ENCODE results near the gene WDR47. TPM values are rescaled to one million over a fixed set of nuclear protein-coding genes. Genes with fewer than 3 reads are reported as not detected.

Gene WDR47
- total RNA-seq, 4 donors from 2014 or later = 45.8 to 89.2 (median 52.9) TPM

- TF ChIP-seq EP300 (IDR thresholded peaks at IDR 0.05) = no peak
- TF ChIP-seq CTCF (IDR thresholded peaks at IDR 0.05) = no peak
- no peak for TF ChIP-seq POLR2A (IDR thresholded peaks at IDR 0.05)
- TF ChIP-seq POLR2AphosphoS5 (IDR thresholded peaks at IDR 0.05) = no peak
- Histone ChIP-seq H3K27me3 (no peaks in the 10 kb centered on the region), H3K4me1 (peaks cover 38% of the 10 kb centered on the region), H3K27ac (no peak overlapping the region), H3K36me3 (peaks cover 4% of the 10 kb centered on the region), H3K9me3 (no peaks in the 10 kb centered on the region), H3K4me3 (no peak overlapping the region)
- no peak for DNase-seq (ENCODE audit: low spot score in 2 of 2)
- WGBS = 89% methylated on average over 1 of the region's 1 CpG
Observed at GRCh38 chr1:109078317-109078716, 36.4 kb upstream of the WDR47 start.

- Histone ChIP-seq H3K4me1 (peaks cover 32% of the 10 kb centered on the region), H3K27me3 (no peaks in the 10 kb centered on the region), H3K27ac (peak within 1 kb of the TSS; percentile 91), H3K36me3 (peaks cover 4% of the 10 kb centered on the region), H3K4me3 (peak within 1 kb of the TSS; percentile 80), H3K9me3 (no peaks in the 10 kb centered on the region)
- whole genome bisulfite sequencing = 4% methylated on average over 36 of the region's 39 CpGs
- peak; percentile 96 for DNase-seq (ENCODE audit: low spot score in 2 of 2)
- TF ChIP-seq EP300 (IDR thresholded peaks at IDR 0.05) = no peak
- peak; percentile 46 to 93 for TF ChIP-seq POLR2A (IDR thresholded peaks at IDR 0.05)
- peak; percentile 80 to 99 (median 98) for TF ChIP-seq POLR2AphosphoS5 (IDR thresholded peaks at IDR 0.05)
- peak; percentile 26 to 29 for TF ChIP-seq CTCF (IDR thresholded peaks at IDR 0.05)
Observed at GRCh38 chr1:109075531-109076490, 33.9 kb upstream of the WDR47 start, which contains the start of gene TAF13. TAF13 (minus strand) TSS chr1:109076003; CDS start chr1:109075947, 56 bp downstream.

GRCh38 chr1:109069294-109069693, 27.4 kb upstream of the WDR47 start:
- no peak overlapping the region for H3K4me3 ChIP-seq
- H3K27me3 ChIP-seq = no peaks in the 10 kb centered on the region
- TF ChIP-seq POLR2AphosphoS5 (IDR thresholded peaks at IDR 0.05) (no peak), POLR2A (IDR thresholded peaks at IDR 0.05) (no peak), CTCF (IDR thresholded peaks at IDR 0.05) (no peak), EP300 (IDR thresholded peaks at IDR 0.05) (no peak)
- no peak for DNase-seq (ENCODE audit: low spot score in 2 of 2)
- H3K36me3 ChIP-seq = peaks cover 42% of the 10 kb centered on the region
- no peaks in the 10 kb centered on the region for H3K9me3 ChIP-seq
- H3K27ac ChIP-seq = no peak overlapping the region
- 69% methylated on average over 1 of the region's 1 CpG for WGBS
- peaks cover under 1% of the 10 kb centered on the region for H3K4me1 ChIP-seq

- no peak for TF ChIP-seq POLR2AphosphoS5 (IDR thresholded peaks at IDR 0.05)
- TF ChIP-seq EP300 (IDR thresholded peaks at IDR 0.05) = no peak
- no peak for TF ChIP-seq POLR2A (IDR thresholded peaks at IDR 0.05)
- no peak for TF ChIP-seq CTCF (IDR thresholded peaks at IDR 0.05)
- H3K36me3 ChIP-seq = peaks cover 47% of the 10 kb centered on the region
- no peak for DNase-seq (ENCODE audit: low spot score in 2 of 2)
- H3K27me3 ChIP-seq = no peaks in the 10 kb centered on the region
- no peak overlapping the region for H3K27ac ChIP-seq
- WGBS = 64% methylated on average over 8 of the region's 8 CpGs
- no peak overlapping the region for H3K4me3 ChIP-seq
- no peaks in the 10 kb centered on the region for H3K4me1 ChIP-seq
- H3K9me3 ChIP-seq = no peaks in the 10 kb centered on the region
Observed at GRCh38 chr1:109067883-109068282, 26.0 kb upstream of the WDR47 start.

GRCh38 chr1:109065137-109065536, 23.2 kb upstream of the WDR47 start:
- Histone ChIP-seq H3K9me3 (no peaks in the 10 kb centered on the region), H3K27me3 (no peaks in the 10 kb centered on the region), H3K4me3 (no peak overlapping the region), H3K36me3 (peaks cover 42% of the 10 kb centered on the region), H3K4me1 (no peaks in the 10 kb centered on the region), H3K27ac (no peak overlapping the region)
- TF ChIP-seq EP300 (IDR thresholded peaks at IDR 0.05) (no peak), POLR2A (IDR thresholded peaks at IDR 0.05) (no peak), CTCF (IDR thresholded peaks at IDR 0.05) (no peak), POLR2AphosphoS5 (IDR thresholded peaks at IDR 0.05) (no peak)
- DNase-seq (ENCODE audit: low spot score in 2 of 2) = no peak
- 94% methylated on average over 3 of the region's 3 CpGs for WGBS

Measured in suprapubic skin (tissue), 4 donors.